Heart left ventricle (tissue), 16 donors: ENCODE measurements around the gene ZEB2. TPM values are rescaled to one million over a fixed set of nuclear protein-coding genes. Genes with fewer than 3 reads are reported as not detected.

Experiments used
- ATAC-seq, 4 donors: fragments of 200-7000 bp; cut with Tn5 transposase; one replicate each; pipeline ENCODE4 v1.9.1; 2020 to 2022; ENCODE audit warnings: moderate library complexity in 4 of 4, mild to moderate bottlenecking in 3 of 4, moderate number of reproducible peaks in 1 of 4
- DNase-seq, 5 donors: peaks; one replicate each; pipeline ENCODE4 v3.0.0-alpha.2; 2020
- H3K27ac ChIP-seq, 12 donors: fragments of 200-600 bp; sonication (generic) in 4 of 12; one replicate each; pipeline versions ENCODE4 v1.5.0 to v1.8.0; 2016 to 2022; ENCODE audit warnings: mild to moderate bottlenecking in 2 of 12
- H3K27me3 ChIP-seq, 9 donors: fragments of 200-600 bp; sonication (generic) in 2 of 9; one replicate each; pipeline versions ENCODE4 v1.5.1 to v1.8.0; 2016 to 2022; ENCODE audit warnings: mild to moderate bottlenecking in 3 of 9
- H3K36me3 ChIP-seq, 9 donors: fragments of 200-600 bp; sonication (generic) in 2 of 9; one replicate each; pipeline versions ENCODE4 v1.5.0 to v1.8.0; 2018 to 2022; ENCODE audit warnings: mild to moderate bottlenecking in 2 of 9
- H3K4me1 ChIP-seq, 12 donors: fragments of 200-600 bp; sonication (generic) in 4 of 12; one replicate each; pipeline versions ENCODE4 v1.5.0 to v1.8.0; 2016 to 2022; ENCODE audit warnings: mild to moderate bottlenecking in 3 of 12
- H3K4me3 ChIP-seq, 12 donors: fragments of 200-600 bp; sonication (generic) in 4 of 12; one replicate each; pipeline versions ENCODE4 v1.5.0 to v1.8.0; 2017 to 2022; ENCODE audit warnings: mild to moderate bottlenecking in 9 of 12, moderate library complexity in 4 of 12
- H3K9me3 ChIP-seq, 12 donors: fragments of 200-600 bp; sonication (generic) in 4 of 12; one replicate each; pipeline versions ENCODE4 v1.5.0 to v1.8.0; 2016 to 2022; ENCODE audit warnings: mild to moderate bottlenecking in 1 of 12
- CTCF ChIP-seq, 12 donors: fragments of 200-600 bp; sonication (generic) in 4 of 12; IDR thresholded peaks; one replicate each; pipeline versions ENCODE4 v1.5.0 to v1.8.0; 2018 to 2022; ENCODE audit warnings: antibody characterized with exemption in 12 of 12, mild to moderate bottlenecking in 5 of 12
- POLR2A ChIP-seq, 2 donors: fragments of 450-650 bp; IDR thresholded peaks; one replicate each; pipeline ENCODE4 v1.6.1; 2017; ENCODE audit warnings: antibody characterized with exemption in 2 of 2, mild to moderate bottlenecking in 2 of 2, moderate library complexity in 2 of 2
- WGBS, 4 donors: extraction: QIAGEN DNeasy Blood & Tissue Kit in 2 of 4; methylation state at CpG; one replicate each; pipeline versions ENCODE4 v1.1.5 to v1.1.7; 2013 to 2018; 5-methylcytosine and 5-hydroxymethylcytosine counted together
- intact Hi-C, 10 donors: fragments of 100-400 bp; cut with DNase I; formaldehyde crosslinking; loops; one replicate each; pipeline versions ENCODE4 v1.11.1 to v1.14.2; 2022
- polyA plus RNA-seq, 2 donors: library from polyadenylated mRNA; stranded (reverse); fragments of 200-250 nt; gene quantifications; one replicate each; pipeline ENCODE4 v1.2.3, GENCODE V29; 2013
- total RNA-seq, 9 donors: library from RNA; depleted of rRNA in 2 of 9; stranded (reverse); fragments of >200 nt in 2 of 9; fragmentation: NEBNext Ultra II Directional in 3 of 9; extraction: Animal tissue kit (Norgen Biotek cat#: 25700) in 3 of 9; gene quantifications; one replicate each; pipeline versions ENCODE4 v1.1.0 to v1.2.4, GENCODE V29; 2016 to 2023
- donor health status: ischemic (EF 13 %, LVEDD 7.1; RV severe dilation, severe dysfunction).
- donor health status: healthy with polysubstance abuse.
- donor health status: DM: no; HTN: yes; CAD: no.
- donor health status: DM: no; HTN: no; CAD: no.
- donor health status: ischemic (EF 25% LVEDD 6.9; RV normal size, moderate dysfunction).
- donor health status: ischemic (EF 25% LVEDD 5.7; RV mildly dilated, moderate dysfunction).
- donor health status: healthy.
- donor health status: DM: yes; HTN: yes; CAD: no.
- donor health status: ischemic (EF 35%, LVEDD 5.7; RV mildly dilated, moderate dysfunction).
- donor health status: nonischemic (EF 11% LVEDD 7.7; RV severe dilation, severe dysfunction).
- donor health status: DM: yes; HTN: yes; CAD: no.
- donor health status: PGD.
- donor health status: ischemic (EF 29% LVEDD 5.4; RV normal size, mild dysfunction).
- donor health status: nonischemic (EF 23%, LVEDD 6.1; RV moderate dilation, normal function).

The ZEB2 gene
- total and polyA plus RNA-seq, 11 donors = 23.1 to 168 (median 82.4) TPM

- intact Hi-C loops = no loop called here
- no peak for DNase-seq
- no peaks in the 10 kb centered on the region for H3K27me3 ChIP-seq
- peaks cover 7 to 95% (median 66%) of the 10 kb centered on the region in 12 donors for H3K4me1 ChIP-seq
- peak overlapping the region in 9 of 12 donors; percentile 17 to 60 (median 37) for H3K27ac ChIP-seq
- H3K36me3 ChIP-seq = peaks cover 0 to 44% (median 0%) of the 10 kb centered on the region in 9 donors
- ATAC-seq = no peak
- WGBS, 4 donors = 55 to 69% (median 62%) methylated on average over 8 of the region's 8 CpGs
- H3K4me3 ChIP-seq = no peak overlapping the region
- H3K9me3 ChIP-seq = no peaks in the 10 kb centered on the region
- TF ChIP-seq POLR2A (IDR thresholded peaks at IDR 0.05) (no peak), CTCF (IDR thresholded peaks at IDR 0.05) (no peak)
Measured at GRCh38 chr2:144479659-144480058, 40.3 kb downstream of the ZEB2 start.

GRCh38 chr2:144479138-144479537, 40.8 kb downstream of the ZEB2 start:
- Histone ChIP-seq H3K36me3 (peaks cover 0 to 42% (median 0%) of the 10 kb centered on the region in 9 donors), H3K27ac (peak overlapping the region in 9 of 12 donors; percentile 3 to 67 (median 50)), H3K9me3 (no peaks in the 10 kb centered on the region), H3K27me3 (no peaks in the 10 kb centered on the region), H3K4me1 (peaks cover 7 to 94% (median 67%) of the 10 kb centered on the region in 12 donors), H3K4me3 (no peak overlapping the region)
- intact Hi-C loops = no loop called here
- TF ChIP-seq POLR2A (IDR thresholded peaks at IDR 0.05) (no peak), CTCF (IDR thresholded peaks at IDR 0.05) (no peak)
- ATAC-seq (peak in 2 of 4 donors; percentile 13 to 40), DNase-seq (no peak)
- WGBS, 4 donors = 38 to 52% (median 38%) methylated on average over 4 of the region's 4 CpGs

GRCh38 chr2:144477957-144478311, 42.0 kb downstream of the ZEB2 start:
- no peak for ATAC-seq
- Histone ChIP-seq H3K27ac (peak overlapping the region in 2 of 12 donors; percentile 7 to 69), H3K9me3 (no peaks in the 10 kb centered on the region), H3K4me3 (peak overlapping the region in 1 of 12 donors; percentile 7), H3K4me1 (peaks cover 7 to 96% (median 72%) of the 10 kb centered on the region in 12 donors), H3K27me3 (no peaks in the 10 kb centered on the region), H3K36me3 (peaks cover 0 to 48% (median 0%) of the 10 kb centered on the region in 9 donors)
- intact Hi-C loops = no loop called here
- 70 to 82% (median 75%) methylated on average over 7 of the region's 7 CpGs for WGBS, 4 donors
- DNase-seq = no peak
- no peak for TF ChIP-seq POLR2A (IDR thresholded peaks at IDR 0.05)
- TF ChIP-seq CTCF (IDR thresholded peaks at IDR 0.05) = no peak

GRCh38 chr2:144477281-144477956, 42.5 kb downstream of the ZEB2 start:
- TF ChIP-seq CTCF (IDR thresholded peaks at IDR 0.05) (no peak), POLR2A (IDR thresholded peaks at IDR 0.05) (no peak)
- Histone ChIP-seq H3K4me1 (peaks cover 7 to 98% (median 77%) of the 10 kb centered on the region in 12 donors), H3K27me3 (no peaks in the 10 kb centered on the region), H3K4me3 (peak overlapping the region in 1 of 12 donors; percentile 7), H3K27ac (peak overlapping the region in 3 of 12 donors; percentile 7 to 69 (median 13)), H3K36me3 (peaks cover 0 to 53% (median 0%) of the 10 kb centered on the region in 9 donors), H3K9me3 (no peaks in the 10 kb centered on the region)
- no peak for DNase-seq
- 58 to 66% (median 60%) methylated on average over 4 of the region's 4 CpGs for WGBS, 4 donors
- no peak for ATAC-seq
- intact Hi-C loops = no loop called here
